SU-DHL-6 (cell line): Measurements from ENCODE around the gene AGAP1.

Experiments
- CTCF ChIP-seq: fragments of 200-600 bp; sonication (generic); IDR thresholded peaks from one replicate; pipeline ENCODE4 v1.5.1; 2017; ENCODE audit warnings: antibody characterized with exemption, mild to moderate bottlenecking, low read length, moderate library complexity; ENCODE audit not compliant: insufficient read depth, poor library complexity, severe bottlenecking
- EZH2phosphoT487 ChIP-seq: fragments of 200-600 bp; sonication (generic), shearing (Covaris generic); conservative IDR thresholded peaks from 2 replicates; pipeline ENCODE4 v1.6.1; 2018; ENCODE audit warnings: mild to moderate bottlenecking, antibody characterized with exemption, low read length, moderate library complexity, mixed read lengths

DNA sequence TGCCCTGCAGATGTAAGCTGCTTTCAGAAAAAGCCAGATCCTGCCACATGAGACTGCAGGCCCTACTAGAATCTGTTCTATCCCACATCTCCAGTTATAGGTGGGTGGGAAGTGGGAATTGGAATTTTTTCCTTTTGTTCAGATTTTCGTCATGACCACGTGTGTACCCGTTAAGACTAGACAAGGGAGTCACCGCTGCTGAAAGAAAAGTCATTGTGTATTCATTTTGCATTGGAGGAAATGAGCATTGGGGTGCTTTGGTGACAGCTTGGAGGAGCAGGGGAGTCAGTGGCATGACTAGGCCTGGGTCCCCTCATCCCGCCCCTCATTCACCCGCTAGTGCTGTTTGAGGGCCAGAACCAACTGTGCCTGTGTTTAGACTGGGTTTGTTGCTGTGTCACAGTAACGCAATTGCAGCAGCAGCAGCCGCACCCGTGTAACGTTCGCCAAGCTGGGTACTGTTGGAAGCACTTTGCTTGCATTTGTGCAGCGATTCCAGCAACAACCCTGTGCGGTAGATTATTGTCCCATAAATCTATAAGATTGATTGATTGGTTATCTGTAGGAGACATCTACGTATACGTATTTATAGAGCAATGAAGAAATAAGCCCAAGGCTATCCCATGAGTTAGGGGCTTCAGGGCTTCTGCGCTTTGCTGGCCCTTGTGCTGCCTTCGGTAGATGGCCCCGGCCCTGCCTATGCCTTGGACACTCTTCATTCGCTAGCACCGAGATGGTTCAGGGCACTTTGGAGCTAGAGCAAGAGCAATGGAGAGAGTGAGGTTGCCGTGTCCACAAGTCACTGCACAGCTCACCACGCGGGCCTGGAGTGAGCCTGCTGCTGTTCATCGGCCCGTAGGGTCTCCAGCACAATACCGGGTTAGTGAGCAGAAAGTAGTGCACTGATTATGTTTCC lies 194.9 kb downstream of the AGAP1 start:
- TF ChIP-seq CTCF: no peak
- no peak for TF ChIP-seq EZH2phosphoT487
